HG02610 (cell line): Measurements from ENCODE around the gene DCLRE1C.
A peak's percentile ranks its signal among the peaks of the same experiment; 100 is the strongest.
"Not testable (repeated sequence)": the region's sequence is repeated elsewhere in the genome, so short reads cannot be mapped to it uniquely, and the experiment has no call there.

Source experiments
- ATAC-seq: cut with Tn5 transposase; IDR thresholded peaks from one replicate; pipeline ENCODE4 v1.9.1; 2021; ENCODE audit warnings: mild to moderate bottlenecking, moderate library complexity; ENCODE audit not compliant: unreplicated experiment

DCLRE1C gene

GRCh38 chr10:14891151-14891550 lies 62.7 kb downstream of the DCLRE1C start:
- ATAC-seq: no peak

- ATAC-seq: no peak
These were observed 64.6 kb downstream of the DCLRE1C start for GRCh38 chr10:14889318-14889717.

DNA sequence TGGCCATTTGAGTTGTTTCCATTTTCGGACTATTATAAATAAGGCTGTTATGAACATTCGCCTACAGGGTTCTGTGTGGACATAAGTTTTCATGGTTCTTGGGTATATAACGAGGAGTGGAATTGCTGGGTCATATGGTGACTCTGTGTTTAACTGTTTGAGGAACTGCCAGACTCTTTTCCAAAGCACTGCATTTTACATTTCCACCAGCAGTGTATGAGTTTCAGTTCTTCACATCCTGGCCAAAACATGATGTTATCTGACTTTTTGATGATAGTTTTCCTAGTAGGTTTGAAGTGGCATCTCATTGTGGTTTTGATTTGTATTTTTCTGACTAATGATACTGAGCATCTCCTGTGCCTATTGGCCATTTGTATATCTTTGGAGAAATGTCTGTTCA lies 69.8 kb downstream of the DCLRE1C start:
- ATAC-seq: no peak

GRCh38 chr10:14880229-14880628 lies 73.7 kb downstream of the DCLRE1C start:
- no peak for ATAC-seq

DNA sequence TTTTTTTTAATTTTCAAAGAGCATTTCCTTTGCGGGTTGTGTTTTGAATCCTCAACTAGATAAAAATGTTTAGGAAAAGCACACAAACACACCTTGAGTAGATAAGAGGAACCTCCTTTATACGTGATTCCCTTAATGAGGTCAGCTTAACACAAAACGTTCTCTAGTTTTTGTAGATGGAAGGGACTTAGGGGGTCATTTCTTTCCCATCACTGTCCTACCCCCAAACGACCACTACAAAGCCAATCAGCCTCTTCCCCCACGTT lies 74.0 kb downstream of the DCLRE1C start:
- no peak for ATAC-seq

GRCh38 chr10:14879124-14879927 lies 74.6 kb downstream of the DCLRE1C start:
- ATAC-seq: peak; percentile 20

DNA sequence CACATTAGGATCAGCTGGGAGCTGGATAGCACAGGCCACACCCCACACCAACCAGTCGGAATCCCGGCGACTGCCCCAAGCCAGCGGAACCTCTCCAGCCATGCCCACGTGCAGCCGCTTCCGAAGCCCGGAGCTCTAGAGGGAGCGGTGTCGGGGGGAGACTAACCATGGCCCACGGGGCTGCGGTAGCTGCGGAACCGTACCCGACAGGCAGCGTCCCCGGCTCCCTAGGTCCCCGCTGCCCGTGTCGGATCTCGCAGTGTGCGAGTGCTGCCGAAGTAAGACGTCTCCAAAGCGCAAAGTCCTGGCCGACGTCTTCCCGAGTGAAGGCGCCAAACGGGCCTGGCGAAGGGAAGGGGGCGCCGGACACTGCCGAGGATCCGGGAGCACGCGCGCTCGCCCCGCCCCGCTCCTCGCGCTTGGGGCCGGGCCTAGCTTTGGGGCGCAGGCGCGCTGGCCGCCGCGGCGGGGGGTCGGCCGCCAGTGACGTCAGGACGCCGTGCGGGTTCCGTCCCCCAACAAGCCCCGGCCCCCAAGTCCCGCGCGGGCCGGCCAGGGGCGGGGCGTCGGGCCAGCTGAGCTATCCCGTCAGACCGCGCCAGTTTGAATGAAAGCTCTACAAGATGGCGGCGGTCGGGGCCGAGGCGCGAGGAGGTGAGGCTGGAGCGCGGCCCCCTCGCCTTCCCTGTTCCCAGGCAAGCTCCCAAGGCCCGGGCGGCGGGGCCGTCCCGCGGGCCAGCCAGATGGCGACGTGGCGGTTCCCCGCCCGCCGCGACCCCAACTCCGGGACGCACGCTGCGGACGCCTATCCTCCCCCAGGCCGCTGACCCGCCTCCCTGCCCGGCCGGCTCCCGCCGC lies 75.4 kb downstream of the DCLRE1C start, which contains the start of gene SUV39H2:
TSS of gene SUV39H2 (plus strand) at position 601 of the 858 bp plus-strand sequence. CDS start at position 624, 23 bp downstream.
- ATAC-seq: peak; percentile 92

- ATAC-seq: no peak
These were observed 77.1 kb downstream of the DCLRE1C start for GRCh38 chr10:14876764-14877163.

- ATAC-seq: no peak
These were observed 78.0 kb downstream of the DCLRE1C start for GRCh38 chr10:14875941-14876340.

- peak; percentile 66 for ATAC-seq
These were observed 80.7 kb downstream of the DCLRE1C start for GRCh38 chr10:14873090-14873760.

DNA sequence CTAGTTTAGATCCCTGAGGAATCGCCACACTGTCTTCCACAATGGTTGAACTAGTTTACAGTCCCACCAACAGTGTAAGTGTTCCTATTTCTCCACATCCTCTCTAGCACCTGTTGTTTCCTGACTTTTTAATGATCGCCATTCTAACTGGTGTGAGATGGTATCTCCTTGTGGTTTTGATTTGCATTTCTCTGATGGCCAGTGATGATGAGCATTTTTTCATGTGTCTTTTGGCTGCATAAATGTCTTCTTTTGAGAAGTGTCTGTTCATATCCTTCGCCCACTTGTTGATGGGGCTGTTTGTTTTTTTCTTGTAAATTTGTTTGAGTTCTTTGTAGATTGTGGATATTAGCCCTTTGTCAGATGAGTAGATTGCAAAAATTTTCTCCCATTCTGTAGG lies 89.0 kb downstream of the DCLRE1C start:
- ATAC-seq: not testable (repeated sequence)

DNA sequence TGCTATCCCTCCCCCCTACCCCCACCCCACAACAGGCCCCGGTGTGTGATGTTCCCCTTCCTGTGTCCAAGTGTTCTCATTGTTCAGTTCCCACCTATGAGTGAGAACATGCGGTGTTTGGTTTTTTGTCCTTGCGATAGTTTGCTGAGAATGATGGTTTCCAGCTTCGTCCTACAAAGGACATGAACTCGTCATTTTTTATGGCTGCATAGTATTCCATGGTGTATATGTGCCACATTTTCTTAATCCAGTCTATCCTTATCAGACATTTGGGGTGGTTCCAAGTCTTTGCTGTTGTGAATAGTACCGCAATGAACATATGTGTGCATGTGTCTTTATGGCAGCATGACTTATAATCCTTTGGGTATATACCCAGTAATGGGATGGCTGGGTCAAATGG lies 89.4 kb downstream of the DCLRE1C start:
- not testable (repeated sequence) for ATAC-seq

GRCh38 chr10:14860791-14861190 lies 93.1 kb downstream of the DCLRE1C start:
- ATAC-seq: no peak

DNA sequence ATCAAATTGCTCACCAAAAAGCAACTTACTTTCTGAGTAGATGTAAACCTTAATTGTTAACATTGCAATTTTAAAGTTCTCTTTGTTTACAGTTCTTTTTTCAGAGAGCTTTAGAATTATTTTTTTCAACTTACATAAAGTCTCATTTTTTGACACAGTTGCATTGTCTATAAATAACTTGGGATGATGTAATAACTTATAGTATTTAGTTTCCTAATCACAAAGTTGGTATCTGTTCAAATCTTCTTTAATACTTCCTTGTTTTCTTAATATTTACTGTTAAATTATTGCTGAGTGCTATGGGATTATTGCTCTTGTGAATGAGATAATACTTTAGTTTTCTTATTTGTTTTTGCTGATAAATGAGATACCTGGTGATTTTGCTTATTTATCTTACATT lies 94.1 kb downstream of the DCLRE1C start:
- no peak for ATAC-seq

GRCh38 chr10:14859043-14859442 lies 94.9 kb downstream of the DCLRE1C start:
- no peak for ATAC-seq

GRCh38 chr10:14858338-14858960 lies 95.4 kb downstream of the DCLRE1C start:
- no peak for ATAC-seq

- no peak for ATAC-seq
These were observed 98.4 kb downstream of the DCLRE1C start for GRCh38 chr10:14855453-14855852.

DNA sequence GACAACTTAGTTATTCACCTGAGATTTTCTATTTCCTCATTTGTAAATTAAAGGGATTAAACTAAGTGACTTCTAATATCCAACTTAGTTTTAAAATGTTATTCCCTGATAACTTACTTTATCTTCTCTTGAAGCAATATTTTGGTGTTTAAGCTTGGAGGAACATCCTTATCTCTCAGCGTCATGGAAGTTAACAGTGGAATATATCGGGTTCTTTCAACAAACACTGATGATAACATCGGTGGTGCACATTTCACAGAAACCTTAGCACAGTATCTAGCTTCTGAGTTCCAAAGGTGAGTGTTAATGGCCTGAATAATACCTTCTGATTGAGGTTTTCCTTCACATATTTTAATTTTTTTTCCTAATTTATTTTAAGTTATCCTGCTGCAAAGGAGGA lies 101.7 kb downstream of the DCLRE1C start:
- no peak for ATAC-seq
